GM18505 (cell line): Measurements from ENCODE around the gene AURKA.
"Not testable (repeated sequence)": the region's sequence is repeated elsewhere in the genome, so short reads cannot be mapped to it uniquely, and the experiment has no call there.

Experiments
- ATAC-seq: cut with Tn5 transposase; IDR thresholded peaks from one replicate; pipeline ENCODE4 v1.9.1; 2021; ENCODE audit not compliant: unreplicated experiment
- POLR2A ChIP-seq: IDR thresholded peaks from 4 replicates; pipeline ENCODE4 v1.6.1; 2011; ENCODE audit warnings: borderline replicate concordance; ENCODE audit not compliant: insufficient read depth, insufficient read length; ENCODE audit errors: extremely low read depth

AURKA gene

DNA sequence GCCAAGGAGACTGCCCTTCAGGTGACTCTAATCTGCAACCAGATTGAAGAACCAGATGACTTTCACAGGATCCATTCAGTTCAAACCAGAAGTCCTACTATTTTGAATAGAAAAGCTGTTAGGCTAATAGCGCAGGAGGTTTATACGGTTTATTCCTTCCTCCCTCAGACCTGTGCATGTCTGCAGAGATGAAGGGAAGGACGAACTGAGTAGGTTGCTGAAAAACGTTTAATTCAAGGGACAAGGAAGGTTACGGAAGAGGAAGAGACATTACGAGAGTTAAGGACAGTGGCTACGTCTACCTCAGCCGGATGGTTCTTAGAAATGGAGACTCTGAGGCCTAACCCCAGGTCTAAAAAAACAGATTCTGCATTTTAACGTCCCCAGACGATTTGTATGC is 978 bp downstream of the AURKA start:
- no peak for ATAC-seq
- TF ChIP-seq POLR2A, result no peak

DNA sequence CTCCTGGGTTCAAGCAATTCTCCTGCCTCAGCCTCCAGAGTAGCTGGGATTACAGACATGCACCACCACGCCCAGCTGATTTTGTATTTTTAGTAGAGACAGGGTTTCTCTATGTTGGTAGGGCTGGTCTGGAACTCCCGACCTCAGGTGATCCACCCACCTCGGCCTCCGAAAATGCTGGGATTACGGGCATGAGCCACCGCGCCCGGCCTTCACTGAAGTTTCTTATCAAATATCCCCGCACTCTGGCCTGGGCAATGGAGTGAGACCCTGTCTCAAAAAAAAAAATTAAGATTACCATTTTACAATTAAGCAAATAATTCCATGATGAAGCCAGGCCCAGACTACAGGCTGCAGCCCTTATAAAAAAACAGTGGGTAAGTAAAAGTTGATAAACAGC is 1.6 kb downstream of the AURKA start:
- not testable (repeated sequence) for ATAC-seq

DNA sequence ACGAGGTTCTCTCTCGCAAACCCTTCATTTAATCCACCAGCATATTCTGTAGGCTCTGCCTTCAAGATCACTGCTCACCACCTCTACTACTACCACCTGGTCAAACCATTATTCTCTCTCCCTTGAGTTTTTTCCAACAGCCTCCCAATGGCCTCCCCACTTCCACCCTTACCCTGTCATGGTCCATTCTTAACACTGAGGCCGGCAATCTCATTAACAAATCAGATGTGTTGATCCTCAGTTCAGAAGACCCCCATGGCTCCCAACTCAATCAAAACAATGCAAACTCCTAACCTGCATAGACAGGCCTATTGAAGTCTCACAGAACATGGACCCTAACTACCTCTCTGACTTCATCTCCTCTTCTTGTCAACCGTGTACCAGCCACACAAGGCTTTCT is 2.2 kb downstream of the AURKA start:
- no peak for TF ChIP-seq POLR2A
- no peak for ATAC-seq

DNA sequence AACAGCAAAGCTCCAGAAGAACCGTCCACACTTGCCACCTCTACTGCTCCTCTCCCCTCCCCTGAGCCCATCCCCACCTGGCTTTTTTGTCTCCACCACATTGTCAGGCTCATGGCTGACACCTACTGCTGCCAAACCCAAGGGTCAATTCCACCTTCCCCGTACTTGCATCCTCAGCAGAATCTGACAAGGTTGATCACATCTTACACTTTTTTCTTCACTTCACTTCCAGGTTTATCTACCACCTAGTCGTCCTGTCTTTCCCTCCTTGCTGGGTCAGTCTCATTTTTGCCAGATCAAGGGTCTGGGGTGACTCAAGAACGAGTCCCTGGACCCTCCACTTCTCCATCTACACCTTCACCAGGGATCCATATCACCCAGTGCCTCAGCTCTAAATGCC is 3.1 kb downstream of the AURKA start:
- no peak for TF ChIP-seq POLR2A
- ATAC-seq, result no peak

DNA sequence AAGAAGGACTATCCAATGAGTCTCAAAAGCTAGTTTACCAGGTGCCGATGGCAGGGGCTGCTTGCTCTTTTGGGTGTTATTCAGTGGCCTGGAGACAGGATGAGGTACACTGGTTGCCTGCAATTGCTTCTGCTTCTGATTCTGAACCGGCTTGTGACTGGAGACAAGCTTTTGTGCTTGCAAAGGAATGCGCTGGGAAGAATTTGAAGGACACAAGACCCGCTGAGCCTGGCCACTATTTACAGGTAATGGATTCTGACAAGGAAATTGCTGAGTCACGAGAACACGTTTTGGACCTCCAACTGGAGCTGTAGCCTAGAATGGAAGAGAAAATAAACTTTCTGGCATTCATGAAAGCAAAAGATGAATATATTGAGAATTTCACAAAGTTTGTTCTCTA is 5.8 kb downstream of the AURKA start:
- no peak for ATAC-seq
- TF ChIP-seq POLR2A, result no peak

DNA sequence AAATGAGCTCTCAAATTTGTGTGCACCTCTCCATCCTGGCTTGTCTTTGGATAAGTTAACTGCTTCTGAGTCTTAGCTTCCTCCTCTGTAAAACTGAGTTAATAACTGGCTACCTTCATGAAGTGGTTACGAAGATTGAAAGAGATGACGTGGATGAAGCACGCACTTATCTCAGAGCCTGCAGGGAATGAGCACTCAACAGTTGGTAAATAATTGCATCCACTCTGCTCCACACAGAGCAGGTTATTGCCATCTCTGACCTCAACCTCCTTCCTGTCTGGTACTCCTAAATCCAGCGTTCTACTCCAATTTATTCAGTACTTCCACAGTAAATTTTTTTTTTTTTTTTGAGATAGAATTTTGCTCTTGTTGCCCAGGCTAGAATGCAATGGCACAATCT is 6.9 kb downstream of the AURKA start:
- no peak for TF ChIP-seq POLR2A
- ATAC-seq, result no peak

DNA sequence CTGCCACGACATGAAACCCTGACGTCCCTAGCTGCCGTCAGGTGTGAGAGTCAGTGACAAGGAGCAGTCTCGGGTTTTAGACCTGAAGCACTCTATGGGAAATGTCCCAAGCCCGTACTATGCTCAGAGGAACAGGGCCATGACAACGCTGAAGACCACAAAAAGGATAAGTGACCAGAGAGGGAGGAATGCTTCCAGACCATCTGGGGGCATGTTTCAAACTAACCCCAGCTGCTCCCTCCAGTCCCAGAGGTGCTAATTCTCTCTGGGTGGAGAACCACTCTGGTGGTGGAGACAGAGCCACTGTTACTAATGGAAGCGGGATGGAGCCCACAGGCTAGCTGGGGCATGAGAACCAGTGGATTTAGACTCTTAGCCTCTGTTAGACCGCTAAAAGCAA is 8.7 kb downstream of the AURKA start:
- ATAC-seq, result no peak

DNA sequence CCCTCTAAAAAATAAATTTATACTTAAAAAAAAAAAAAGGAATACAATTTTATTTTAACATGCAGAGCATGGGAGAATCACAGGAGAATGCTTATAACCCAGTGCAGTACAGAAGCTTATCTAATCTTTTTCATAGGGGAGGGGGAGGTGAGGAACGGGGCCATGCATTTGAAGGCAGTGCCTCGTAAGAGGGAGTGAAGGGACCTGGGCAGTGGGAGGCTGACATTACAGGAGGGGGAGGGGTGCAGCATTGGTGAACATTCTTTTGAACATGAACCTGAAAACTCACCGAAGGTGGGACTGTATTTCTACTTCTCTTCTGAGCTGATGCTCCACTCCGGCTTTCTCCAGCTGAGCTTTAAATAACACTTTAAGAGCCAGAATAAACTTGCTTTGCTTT is 9.3 kb downstream of the AURKA start:
- ATAC-seq, result no peak
- no peak for TF ChIP-seq POLR2A

More for the DNA sequence above, 8.7 kb downstream of the AURKA start:
- no peak for TF ChIP-seq POLR2A

DNA sequence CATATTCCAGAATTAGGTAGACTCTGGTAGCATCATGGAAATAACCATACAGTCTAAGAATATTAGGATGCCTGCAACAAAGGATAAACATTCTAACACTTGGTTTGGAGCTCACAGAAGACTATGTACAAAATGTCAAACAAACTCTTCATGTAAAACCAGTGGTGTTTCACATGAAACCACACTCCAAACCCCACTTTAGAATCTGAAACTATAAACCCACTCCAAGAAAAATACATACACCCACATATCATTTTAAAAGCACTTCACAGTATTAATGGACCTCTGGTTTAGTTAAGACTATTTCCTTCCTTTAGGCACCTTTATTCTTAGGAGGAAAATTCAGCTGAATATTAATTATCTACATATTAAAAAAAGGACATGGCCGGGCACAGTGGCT is 10.5 kb downstream of the AURKA start:
- no peak for TF ChIP-seq POLR2A
- ATAC-seq, result no peak

DNA sequence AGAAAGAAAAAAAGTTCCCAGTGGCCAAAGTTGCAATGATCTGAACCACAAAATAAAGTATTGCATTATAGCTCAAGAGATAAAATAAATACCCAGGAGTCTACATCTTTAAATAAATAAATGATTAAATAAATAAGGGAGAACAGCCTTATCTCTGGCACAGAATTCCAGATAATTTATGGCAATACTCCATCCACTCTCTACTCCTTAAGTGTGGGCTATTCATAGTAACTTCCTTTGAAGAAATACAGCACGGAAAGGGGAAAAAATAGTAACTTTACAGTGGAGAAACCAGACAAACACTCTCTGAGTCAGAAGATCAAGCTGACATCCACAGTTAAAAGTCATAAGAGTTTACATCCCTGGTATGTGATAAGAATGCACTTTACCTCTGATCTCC is 11.6 kb downstream of the AURKA start:
- ATAC-seq, result no peak
- no peak for TF ChIP-seq POLR2A

DNA sequence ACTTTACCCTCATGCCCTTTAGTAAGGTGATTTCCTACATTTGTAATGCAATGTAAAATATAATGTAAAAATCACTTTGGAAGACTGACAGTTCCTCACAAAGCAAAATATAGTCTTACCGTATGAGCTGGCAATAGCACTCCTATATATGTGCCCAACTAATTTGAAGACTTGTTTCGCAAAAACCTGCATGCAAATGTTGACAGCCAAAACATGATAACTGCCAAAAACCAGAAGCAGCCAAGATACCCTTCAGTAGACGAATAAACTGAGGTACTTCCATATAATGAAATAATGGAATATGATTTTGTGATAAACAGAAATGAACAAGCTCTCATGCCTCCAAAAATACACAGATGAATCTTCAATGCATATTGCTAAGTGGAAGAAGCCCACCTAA is 13.6 kb downstream of the AURKA start:
- no peak for TF ChIP-seq POLR2A
- no peak for ATAC-seq

DNA sequence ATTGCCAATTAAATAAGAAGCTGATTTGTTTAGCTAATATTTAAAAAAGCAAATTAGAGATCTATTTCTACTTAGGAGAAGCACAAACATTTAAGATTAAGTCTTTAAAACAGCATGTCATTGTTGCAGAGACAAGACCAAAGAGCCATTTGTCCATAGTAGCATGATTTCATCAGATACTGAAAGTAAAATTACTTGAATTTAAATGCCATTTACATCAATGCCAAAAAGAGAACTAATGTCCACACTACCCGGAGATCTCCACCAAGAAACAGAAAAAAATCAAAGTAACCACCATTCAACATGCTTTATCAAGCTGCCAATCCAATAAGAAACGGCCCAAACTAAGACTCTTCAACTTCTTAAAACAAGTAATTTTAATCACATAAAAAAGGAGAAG is 15.7 kb downstream of the AURKA start:
- no peak for TF ChIP-seq POLR2A
- ATAC-seq, result no peak

DNA sequence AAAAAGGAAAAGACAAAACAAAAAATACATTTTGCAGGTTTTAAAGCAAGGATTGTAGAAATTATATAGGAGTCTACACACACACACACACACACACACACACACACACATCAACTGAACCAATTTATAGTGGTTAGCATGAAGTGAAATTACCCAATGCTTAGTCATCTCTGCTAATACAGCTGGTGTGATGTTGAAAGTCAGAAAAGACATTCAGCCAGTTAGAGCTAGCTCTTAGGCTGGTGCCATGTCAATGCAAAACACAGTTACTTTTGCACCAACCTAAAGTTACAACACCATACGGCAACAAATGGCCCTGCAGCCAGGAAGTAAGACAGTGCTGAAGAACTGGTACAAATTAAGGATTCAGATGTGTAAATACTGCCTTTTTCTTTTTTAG is 18.1 kb downstream of the AURKA start:
- TF ChIP-seq POLR2A, result no peak
- peak; percentile 64 for ATAC-seq

DNA sequence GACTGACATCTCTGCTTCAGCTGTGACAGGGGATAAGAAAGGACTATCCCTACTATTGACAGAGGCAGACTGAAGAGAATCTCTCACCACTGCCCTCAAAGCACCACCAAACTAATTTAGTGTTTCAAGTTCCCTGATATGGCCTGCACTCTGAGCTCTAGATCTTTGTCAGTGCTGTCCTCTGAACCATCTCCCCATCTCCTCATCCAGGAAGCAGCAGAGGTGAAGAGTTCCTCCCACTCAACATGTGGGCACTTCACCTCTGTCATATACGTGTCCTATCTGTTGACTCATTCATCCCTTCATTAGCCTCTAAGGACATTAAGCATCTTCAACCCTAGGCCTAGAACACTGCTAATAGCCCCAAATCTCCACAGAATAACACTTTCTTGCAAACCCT is 19.2 kb downstream of the AURKA start:
- ATAC-seq, result no peak
- no peak for TF ChIP-seq POLR2A

DNA sequence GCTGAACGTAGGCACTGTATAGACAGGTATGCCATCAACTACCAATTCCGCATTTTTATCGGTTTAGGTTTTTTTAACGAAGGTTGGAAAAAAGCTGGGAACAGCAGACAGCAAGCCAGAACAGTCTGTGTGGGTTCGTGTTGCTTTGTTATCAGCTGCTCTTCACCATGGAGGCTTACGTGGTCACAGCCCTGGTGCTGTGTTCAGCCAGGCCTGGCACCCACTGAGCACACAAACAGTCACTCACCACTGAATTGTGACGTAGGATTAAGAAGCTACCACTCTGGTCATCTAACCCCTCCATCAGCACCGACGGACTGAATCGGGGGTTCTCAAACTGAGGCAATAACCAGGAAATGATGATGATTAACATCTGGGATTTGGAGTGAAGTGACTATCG is 20.0 kb downstream of the AURKA start:
- ATAC-seq, result no peak
- no peak for TF ChIP-seq POLR2A
